Measurements from ENCODE around the gene ZNRD2.

ZNRD2 gene

DNA sequence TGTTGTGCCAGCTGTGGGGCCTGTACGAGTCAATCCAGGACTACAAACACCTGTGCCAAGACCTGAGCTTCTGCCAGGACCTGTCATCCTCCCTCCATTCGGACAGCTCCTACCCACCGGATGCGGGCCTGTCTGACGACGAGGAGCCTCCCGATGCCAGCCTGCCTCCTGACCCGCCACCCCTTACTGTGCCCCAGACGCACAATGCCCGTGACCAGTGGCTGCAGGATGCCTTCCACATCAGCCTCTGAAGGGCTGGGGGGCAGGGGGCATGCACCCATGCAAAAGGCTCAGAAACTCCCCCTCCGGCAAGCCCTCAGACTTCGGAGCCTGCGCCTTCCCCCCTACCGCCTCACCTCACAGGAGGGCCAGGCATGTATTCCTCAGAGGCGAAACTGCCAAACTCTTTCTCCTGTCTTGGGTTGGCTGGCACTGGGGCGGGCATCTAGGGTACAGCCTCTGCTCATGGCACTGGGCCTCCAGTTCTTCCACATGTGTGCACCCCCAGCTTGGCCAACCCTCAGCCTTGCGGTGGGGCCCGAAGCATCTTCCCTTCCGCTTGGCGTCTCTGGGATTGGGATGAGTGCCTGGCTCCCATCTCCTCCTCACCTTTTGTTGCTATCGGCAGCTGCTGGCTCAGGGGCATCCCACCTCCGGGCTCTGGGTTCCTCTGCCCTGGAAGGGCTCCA, 3.3 kb downstream of the ZNRD2 start:
- DNase-seq (ENCODE audit: low spot score), result no peak

GRCh38 chr11:65574109-65574810, 4.0 kb downstream of the ZNRD2 start:
- DNase-seq (ENCODE audit: low spot score), result peak; percentile 95

GRCh38 chr11:65574811-65575567, 4.7 kb downstream of the ZNRD2 start:
- DNase-seq (ENCODE audit: low spot score), result no peak

DNA sequence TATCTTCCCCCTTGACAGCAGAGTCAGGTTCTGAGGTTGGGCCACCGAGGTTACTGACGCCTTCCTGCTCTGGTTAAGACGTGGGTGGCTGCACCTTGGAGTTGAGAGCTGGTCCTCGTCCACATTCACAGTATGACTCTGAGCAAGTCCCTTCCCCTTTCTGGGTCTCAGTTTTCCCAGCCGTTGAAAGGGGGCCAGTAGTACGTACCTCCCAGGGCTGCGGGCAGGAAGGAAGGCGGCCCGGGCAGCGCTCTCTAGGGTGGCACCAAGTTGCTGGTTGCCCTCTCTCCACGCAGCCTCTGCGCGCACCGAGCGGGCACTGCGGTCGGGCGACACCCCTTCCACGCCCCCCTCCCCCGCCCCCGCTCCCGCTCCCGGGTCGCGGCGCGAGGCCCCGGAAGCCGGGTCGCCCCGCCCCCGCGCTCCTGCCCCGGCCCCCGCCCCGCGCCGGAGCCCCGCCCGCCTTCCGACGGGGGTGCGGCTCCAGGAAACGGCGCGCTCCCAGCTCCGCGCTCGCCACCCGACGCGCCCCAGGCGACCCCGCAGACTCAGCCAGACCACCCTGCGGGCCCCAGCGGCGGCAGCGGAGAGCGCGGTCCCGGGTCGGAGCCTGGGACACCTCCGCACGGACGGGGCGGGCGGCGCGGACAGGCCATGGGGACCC, 5.4 kb downstream of the ZNRD2 start, which contains the start of gene EHBP1L1:
EHBP1L1 (plus strand) TSS at position 486 of the 664 bp plus-strand sequence. CDS start 250 bp downstream, outside the sequence.
- peak; percentile 83 for DNase-seq (ENCODE audit: low spot score)

GRCh38 chr11:65576232-65576866, 6.1 kb downstream of the ZNRD2 start:
- DNase-seq (ENCODE audit: low spot score), result no peak

DNA sequence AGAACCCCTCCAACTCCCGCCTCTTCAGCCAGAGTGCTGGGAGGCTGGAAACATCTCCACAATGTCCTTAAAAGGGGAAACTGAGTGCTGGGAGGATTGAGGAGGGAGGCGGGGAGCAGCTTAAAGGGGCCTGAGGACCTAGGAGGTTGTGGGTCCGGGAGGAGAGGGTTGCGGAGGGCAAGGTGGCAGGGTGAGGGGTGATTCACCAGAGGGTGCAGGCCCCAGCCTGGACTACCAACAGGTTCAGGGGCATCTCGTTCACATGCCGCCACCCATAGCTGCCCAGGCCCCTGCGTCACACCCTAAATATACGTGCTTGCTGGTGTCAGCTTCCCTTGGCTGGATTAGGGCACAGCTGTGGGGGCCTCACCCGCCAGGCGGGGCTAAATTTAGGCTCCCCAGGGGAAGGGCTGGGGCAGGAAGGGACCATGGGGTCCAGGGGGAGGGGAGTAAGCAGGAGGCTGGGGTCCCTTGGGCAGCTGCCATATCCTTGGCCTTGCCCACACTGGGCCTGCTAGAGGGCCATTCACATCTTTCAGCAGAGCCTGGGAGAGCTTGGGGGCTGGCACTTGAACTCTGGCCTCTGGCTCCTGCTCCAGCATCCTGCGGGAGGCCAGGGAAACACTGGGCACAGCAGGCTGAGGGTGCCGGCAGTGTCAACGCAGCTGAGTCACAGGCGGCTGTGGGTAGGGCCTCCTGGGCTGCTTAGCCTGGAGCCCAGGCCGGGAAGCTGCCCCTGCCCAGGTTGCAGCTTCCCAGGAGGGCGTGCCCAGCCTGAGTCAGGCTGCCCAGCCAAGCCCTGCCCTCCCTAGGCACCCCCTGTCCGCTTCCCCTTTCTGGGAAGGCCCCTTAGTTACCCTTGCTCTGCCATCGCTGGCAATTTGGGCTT, 6.8 kb downstream of the ZNRD2 start:
- DNase-seq (ENCODE audit: low spot score), result no peak

GRCh38 chr11:65577756-65578109, 7.5 kb downstream of the ZNRD2 start:
- DNase-seq (ENCODE audit: low spot score), result no peak

DNA sequence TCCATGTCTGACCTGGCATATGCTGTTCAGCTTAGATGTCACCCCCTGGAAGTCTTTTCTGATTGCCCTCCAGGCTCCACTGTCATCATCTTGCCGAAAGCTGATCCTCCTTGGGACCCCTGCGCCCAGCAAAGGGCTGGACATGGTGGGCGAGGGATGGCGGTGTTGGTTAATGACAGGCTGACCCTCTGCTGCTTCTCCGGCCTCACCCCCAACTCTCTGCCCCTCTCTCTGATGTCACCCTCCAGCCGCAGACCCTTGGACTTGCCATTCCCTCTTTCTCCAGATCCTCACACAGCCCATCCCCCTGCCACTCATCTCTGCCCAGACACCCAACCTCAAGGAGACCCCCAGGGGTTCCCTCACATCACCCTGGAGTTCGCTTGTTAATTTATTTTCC, 7.9 kb downstream of the ZNRD2 start:
- no peak for DNase-seq (ENCODE audit: low spot score)

GRCh38 chr11:65578667-65579066, 8.4 kb downstream of the ZNRD2 start:
- no peak for DNase-seq (ENCODE audit: low spot score)

- DNase-seq (ENCODE audit: low spot score), result no peak
Measured at GRCh38 chr11:65579291-65579690, 9.0 kb downstream of the ZNRD2 start.

DNA sequence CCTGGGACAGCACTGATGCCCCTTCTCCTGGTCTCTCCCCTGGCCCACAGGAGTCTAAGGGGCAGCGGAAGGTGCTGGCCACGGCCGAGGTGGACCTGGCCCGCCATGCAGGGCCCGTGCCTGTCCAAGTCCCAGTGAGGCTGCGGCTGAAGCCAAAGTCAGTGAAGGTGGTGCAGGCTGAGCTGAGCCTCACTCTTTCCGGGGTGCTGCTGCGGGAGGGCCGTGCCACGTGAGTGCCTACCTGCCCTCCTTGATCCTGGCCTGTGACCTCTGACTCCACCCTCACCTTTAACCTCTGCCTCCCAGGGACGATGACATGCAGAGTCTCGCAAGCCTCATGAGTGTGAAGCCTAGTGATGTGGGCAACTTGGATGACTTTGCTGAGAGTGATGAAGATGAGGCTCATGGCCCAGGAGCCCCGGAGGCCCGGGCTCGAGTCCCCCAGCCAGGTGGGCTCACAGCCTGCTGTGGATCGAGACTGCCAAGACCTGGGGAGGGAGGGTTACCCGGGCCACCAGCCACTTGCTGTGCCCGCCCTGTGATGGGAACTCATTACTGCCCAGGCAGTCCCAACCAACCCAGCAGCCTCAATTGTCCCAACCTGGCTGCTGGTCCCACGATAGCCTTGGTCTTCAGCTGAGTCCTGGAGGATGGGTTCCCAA, 9.9 kb downstream of the ZNRD2 start:
- DNase-seq (ENCODE audit: low spot score), result no peak

GRCh38 chr11:65580756-65581155, 10.5 kb downstream of the ZNRD2 start:
- no peak for DNase-seq (ENCODE audit: low spot score)

DNA sequence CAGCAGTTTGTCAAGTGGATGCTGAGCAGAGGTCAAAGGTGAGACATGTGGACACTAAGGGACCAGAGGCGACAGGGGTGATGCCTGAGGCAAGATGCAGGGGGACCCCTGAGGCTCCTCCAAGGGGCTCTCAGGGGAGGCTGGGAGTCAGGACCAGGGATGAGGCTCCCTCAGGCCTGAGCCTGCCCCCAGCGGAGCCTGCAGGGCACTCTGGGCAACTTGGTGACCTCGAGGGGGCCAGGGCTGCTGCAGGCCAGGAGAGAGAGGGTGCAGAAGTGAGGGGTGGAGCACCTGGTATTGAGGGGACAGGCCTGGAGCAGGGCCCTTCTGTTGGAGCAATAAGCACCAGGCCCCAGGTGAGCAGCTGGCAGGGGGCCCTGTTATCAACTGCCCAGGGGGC, 11.7 kb downstream of the ZNRD2 start:
- DNase-seq (ENCODE audit: low spot score), result no peak

DNA sequence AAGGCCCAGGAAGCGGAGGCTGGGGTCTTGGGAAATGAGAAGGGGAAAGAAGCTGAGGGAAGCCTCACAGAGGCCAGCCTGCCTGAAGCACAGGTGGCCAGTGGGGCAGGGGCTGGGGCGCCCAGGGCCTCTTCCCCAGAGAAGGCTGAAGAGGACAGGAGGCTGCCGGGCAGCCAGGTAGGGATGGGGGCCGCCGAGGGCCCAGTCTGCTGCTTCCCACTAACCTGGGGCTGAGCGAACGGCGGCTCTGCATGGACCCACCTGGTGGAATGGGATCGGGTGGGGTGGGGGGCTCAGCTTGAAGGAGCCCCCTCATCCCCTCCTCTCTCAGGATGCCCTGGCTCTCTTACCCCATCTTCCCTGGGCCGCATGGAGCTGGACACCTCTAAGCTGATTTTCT, 13.3 kb downstream of the ZNRD2 start:
- DNase-seq (ENCODE audit: low spot score), result no peak

GRCh38 chr11:65584106-65584505, 13.8 kb downstream of the ZNRD2 start:
- DNase-seq (ENCODE audit: low spot score), result no peak

DNA sequence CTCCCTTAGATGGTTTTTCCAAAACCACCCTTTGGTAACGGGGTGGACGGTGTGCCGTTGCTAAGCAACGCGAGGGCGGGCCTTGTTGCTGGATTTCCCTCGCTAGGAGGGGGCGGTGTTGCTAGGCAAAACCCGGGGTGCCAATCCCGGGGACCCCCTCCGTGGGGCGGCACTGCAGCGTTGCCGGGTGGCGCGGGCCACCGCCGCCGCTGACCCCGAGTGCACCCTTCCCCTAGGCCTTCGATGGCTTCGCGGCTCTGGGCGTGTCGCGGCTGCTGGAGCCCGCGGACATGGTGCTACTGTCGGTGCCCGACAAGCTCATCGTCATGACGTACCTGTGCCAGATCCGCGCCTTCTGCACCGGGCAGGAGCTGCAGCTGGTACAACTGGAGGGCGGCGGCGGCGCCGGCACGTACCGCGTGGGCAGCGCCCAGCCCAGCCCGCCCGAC, 14.5 kb downstream of the ZNRD2 start:
- DNase-seq (ENCODE audit: low spot score), result no peak

DNA sequence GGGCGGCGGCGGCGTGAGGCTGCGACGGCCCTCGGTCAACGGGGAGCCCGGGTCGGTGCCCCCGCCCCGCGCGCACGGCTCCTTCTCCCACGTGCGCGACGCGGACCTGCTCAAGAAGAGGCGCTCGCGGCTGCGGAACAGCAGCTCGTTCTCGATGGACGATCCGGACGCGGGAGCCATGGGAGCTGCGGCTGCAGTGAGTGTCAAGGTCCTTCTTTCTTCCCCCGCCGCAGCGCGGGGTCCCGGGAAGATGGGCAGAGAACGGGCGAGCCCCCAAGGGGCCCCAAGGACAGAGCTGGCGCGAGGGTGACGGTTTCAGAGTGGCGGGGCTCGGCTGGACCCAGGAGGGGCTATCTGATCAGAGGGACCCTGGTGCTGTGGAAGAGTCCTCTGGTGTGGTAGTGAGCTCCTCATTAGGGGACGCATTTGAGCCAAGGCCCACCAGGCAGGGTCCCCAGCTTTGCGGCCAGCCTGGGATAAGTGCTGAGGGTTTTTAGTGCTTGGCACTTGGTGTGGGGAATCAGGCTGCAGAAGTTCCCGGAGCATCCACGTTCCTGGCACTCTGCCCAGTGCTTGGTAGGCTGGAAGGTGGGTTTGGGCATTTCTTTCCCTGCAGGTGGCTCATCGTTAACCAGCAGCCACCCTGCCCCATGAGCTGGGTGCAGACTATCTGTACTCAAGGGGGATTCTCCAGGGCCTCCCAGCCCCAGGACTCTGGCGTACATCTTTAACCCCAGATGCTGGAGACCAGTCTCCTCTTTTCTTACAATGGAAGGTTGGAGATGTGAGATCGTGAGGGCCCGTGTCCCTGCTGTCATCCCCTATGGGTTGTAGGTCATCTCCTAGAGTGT, 15.3 kb downstream of the ZNRD2 start:
- DNase-seq (ENCODE audit: low spot score), result no peak

DNA sequence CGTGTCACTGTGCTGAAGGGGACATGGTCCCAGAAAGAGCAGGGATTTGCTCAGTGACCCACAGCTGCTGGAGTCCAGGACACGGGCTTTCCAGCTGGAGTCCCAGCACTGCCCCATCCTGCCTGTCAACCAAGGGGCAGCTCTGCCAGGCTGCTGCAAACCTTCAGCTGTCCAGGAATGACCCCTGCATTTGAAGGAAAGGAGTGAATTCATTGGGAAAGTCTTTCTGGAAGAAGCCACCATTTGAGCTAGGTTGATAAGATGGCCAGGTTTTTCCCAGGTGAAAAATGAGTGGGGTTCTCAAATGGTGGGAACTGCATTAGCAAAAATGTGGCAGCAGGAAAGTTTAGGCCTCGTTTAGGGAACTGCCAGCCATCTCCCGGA, 16.0 kb downstream of the ZNRD2 start:
- no peak for DNase-seq (ENCODE audit: low spot score)

- no peak for DNase-seq (ENCODE audit: low spot score)
Measured at GRCh38 chr11:65586676-65587075, 16.4 kb downstream of the ZNRD2 start.
